ENCODE results near the gene BNIP1.
A peak's percentile ranks its signal among the peaks of the same experiment; 100 is the strongest.

BNIP1 gene

GRCh38 chr5:173205916-173206315 lies 61.6 kb downstream of the BNIP1 start (continued):
- TF ChIP-seq ZNF645 (tag by site-specific recombination; IDR thresholded peaks at IDR 0.05) (no peak), ZNF221 (tag by site-specific recombination; IDR thresholded peaks at IDR 0.05; ENCODE audit: borderline replicate concordance) (no peak), ZNF223 (tag by site-specific recombination; IDR thresholded peaks at IDR 0.05) (no peak)

GRCh38 chr5:173208296-173208695 lies 64.0 kb downstream of the BNIP1 start:
- CTCF ChIA-PET = interaction anchor here (1.6 kb wide), 1 partner anchor 501 kb away, joined by 6 read pairs; no protein-coding TSS in a partner anchor

DNA sequence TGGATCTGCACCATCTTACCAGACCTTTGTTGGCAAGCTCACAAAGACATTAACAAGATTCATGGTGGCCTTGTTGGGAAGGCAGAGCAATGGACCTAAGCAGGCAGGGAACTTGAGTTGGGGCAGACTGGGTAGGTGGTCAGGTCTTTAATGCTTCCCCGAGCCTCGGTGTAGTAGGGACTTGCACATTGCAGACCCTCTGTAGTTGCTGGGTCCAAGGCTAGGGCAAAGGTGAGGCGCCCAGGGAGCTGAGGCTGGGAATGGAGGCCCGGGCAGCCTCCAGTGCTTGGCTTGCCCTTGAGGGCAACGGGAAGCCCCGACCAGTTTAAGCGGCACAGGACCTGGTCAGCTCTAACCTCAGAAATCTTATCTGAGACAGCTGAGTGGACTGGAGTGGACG lies 66.5 kb downstream of the BNIP1 start:
- ChIA-PET POLR2A (no interaction called here), CTCF (interaction anchor here (0.6 to 0.7 kb wide), 2 partner anchors 14 to 80 kb away, joined by 3 read pairs; no protein-coding TSS in a partner anchor)
- TF ChIP-seq ZNF792 (tag by site-specific recombination; IDR thresholded peaks at IDR 0.05) (no peak), MEIS1 (CRISPR knock-in tag; IDR thresholded peaks at IDR 0.05; ENCODE audit: borderline replicate concordance) (no peak)
- Histone ChIP-seq H3K4me1 (ENCODE audit: control insufficient read depth, insufficient read depth, low read length) (no peaks in the 10 kb centered on the region), H3K36me3 (ENCODE audit: control insufficient read depth in 2 of 2, insufficient read depth in 1 of 2, low read length in 2 of 2) (no peaks in the 10 kb centered on the region), H3K4me3 (ENCODE audit: low read depth, low read length) (no peak overlapping the region), H3K27ac (ENCODE audit: extremely low read depth, low read depth, low read length) (no peak overlapping the region), H3K9me3 (ENCODE audit: control insufficient read depth, insufficient read depth, low read depth, low read length) (no peaks in the 10 kb centered on the region)

More at GRCh38 chr5:173208296-173208695, 64.0 kb downstream of the BNIP1 start:
- no peak for TF ChIP-seq ZNF660 (tag by site-specific recombination; IDR thresholded peaks at IDR 0.05)
- no peak for TF ChIP-seq ZNF560 (tag by site-specific recombination; IDR thresholded peaks at IDR 0.05; ENCODE audit: borderline replicate concordance)
- TF ChIP-seq ZNF585B (tag by site-specific recombination; IDR thresholded peaks at IDR 0.05) = no peak
- Histone ChIP-seq H3K4me1 (ENCODE audit: control insufficient read depth, insufficient read depth, low read length) (no peaks in the 10 kb centered on the region), H3K27ac (ENCODE audit: extremely low read depth, low read depth, low read length) (no peak overlapping the region), H3K9me3 (ENCODE audit: control insufficient read depth, insufficient read depth, low read depth, low read length) (no peaks in the 10 kb centered on the region), H3K4me3 (ENCODE audit: low read depth, low read length) (no peak overlapping the region), H3K36me3 (ENCODE audit: control insufficient read depth in 2 of 2, insufficient read depth in 1 of 2, low read length in 2 of 2) (no peaks in the 10 kb centered on the region)
- POLR2A ChIA-PET = no interaction called here

DNA sequence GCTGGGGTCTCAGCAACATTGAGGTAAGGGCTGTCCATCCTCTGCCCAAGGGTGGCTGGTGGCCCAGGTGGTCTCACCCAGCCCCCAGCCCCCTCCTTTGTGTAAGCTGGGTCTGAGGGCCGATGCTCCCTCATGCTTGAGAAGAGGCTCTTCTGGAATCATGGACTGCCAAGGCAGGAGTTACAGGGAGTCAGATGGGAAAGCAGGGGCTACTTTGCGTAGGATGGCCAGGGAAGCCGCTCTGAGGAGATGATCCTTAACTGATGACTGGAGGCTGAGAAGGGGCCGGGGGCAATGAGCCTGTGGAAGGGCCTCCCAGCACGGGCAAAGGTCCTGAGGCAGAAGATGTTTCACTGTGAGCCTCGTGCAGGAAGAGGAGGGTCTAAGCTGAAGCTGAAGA lies 67.0 kb downstream of the BNIP1 start:
- TF ChIP-seq ZNF19 (tag by site-specific recombination; IDR thresholded peaks at IDR 0.05; ENCODE audit: low read depth) (no peak), ZNF623 (tag by site-specific recombination; IDR thresholded peaks at IDR 0.05) (peak; percentile 69)
- Histone ChIP-seq H3K27ac (ENCODE audit: extremely low read depth, low read depth, low read length) (no peak overlapping the region), H3K4me1 (ENCODE audit: control insufficient read depth, insufficient read depth, low read length) (no peaks in the 10 kb centered on the region), H3K36me3 (ENCODE audit: control insufficient read depth in 2 of 2, insufficient read depth in 1 of 2, low read length in 2 of 2) (no peaks in the 10 kb centered on the region), H3K4me3 (ENCODE audit: low read depth, low read length) (no peak overlapping the region), H3K9me3 (ENCODE audit: control insufficient read depth, insufficient read depth, low read depth, low read length) (no peaks in the 10 kb centered on the region)
- ChIA-PET POLR2A (no interaction called here), CTCF (interaction anchor here (0.6 to 0.7 kb wide), 2 partner anchors 14 to 79 kb away, joined by 3 read pairs; no protein-coding TSS in a partner anchor)

DNA sequence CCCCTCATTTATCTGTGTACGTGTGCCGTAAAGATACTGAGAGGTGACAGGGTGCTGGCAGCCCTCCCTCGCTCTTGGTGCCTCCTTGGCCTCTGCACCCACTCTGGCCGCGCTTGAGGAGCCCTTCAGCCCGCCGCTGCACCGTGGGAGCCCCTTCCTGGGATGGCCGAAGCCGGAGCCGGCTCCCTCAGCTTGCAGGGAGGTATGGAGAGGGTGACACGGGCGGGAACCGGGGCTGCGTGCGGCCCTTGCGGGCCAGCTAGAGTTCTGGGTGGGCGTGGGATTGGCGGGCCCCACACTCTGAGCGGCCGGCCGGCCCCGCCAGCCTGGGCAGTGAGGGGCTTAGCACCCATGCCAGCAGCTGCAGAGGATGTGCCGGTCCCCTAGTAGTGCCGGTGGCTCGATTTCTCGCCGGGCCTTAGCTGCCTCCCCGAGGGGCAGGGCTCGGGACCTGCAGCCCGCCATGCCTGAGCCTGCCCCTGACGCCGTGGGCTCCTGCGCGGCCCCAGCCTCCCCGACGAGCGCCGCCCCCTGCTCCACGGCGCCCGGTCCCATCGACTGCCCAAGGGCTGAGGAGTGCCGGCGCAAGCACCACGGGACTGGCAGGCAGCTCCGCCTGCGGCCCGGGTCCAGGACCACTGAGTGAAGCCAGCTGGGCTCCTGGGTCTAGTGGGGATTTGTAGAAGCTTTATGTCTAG lies 69.1 kb downstream of the BNIP1 start:
- H3K27ac ChIP-seq (ENCODE audit: extremely low read depth, low read depth, low read length) = no peak overlapping the region
- H3K4me1 ChIP-seq (ENCODE audit: control insufficient read depth, insufficient read depth, low read length) = no peaks in the 10 kb centered on the region
- no peaks in the 10 kb centered on the region for H3K36me3 ChIP-seq (ENCODE audit: control insufficient read depth in 2 of 2, insufficient read depth in 1 of 2, low read length in 2 of 2)
- POLR2A ChIA-PET = no interaction called here
- CTCF ChIA-PET = interaction anchor here (0.6 kb wide), 1 partner anchor 156 kb away, joined by 3 read pairs; no protein-coding TSS in a partner anchor
- no peak overlapping the region for H3K4me3 ChIP-seq (ENCODE audit: low read depth, low read length)
- no peaks in the 10 kb centered on the region for H3K9me3 ChIP-seq (ENCODE audit: control insufficient read depth, insufficient read depth, low read depth, low read length)
- no peak for TF ChIP-seq ZBTB7A (tag by site-specific recombination; IDR thresholded peaks at IDR 0.05; ENCODE audit: low read depth)
- TF ChIP-seq ZNF354C (tag by site-specific recombination; IDR thresholded peaks at IDR 0.05; ENCODE audit: borderline replicate concordance, low read depth) = no peak
- no peak for TF ChIP-seq ZNF324 (tag by site-specific recombination; IDR thresholded peaks at IDR 0.05)
- no peak for TF ChIP-seq ZNF548 (tag by site-specific recombination; IDR thresholded peaks at IDR 0.05)
- TF ChIP-seq ZNF133 (tag by site-specific recombination; IDR thresholded peaks at IDR 0.05) = no peak
- TF ChIP-seq ZNF621 (tag by site-specific recombination; IDR thresholded peaks at IDR 0.05) = no peak
- TF ChIP-seq PATZ1 (tag by site-specific recombination; IDR thresholded peaks at IDR 0.05) = no peak
- TF ChIP-seq HOXD13 (CRISPR knock-in tag; IDR thresholded peaks at IDR 0.05; ENCODE audit: borderline replicate concordance) = no peak
- no peak for TF ChIP-seq ZNF792 (tag by site-specific recombination; IDR thresholded peaks at IDR 0.05)
- no peak for TF ChIP-seq OSR2 (tag by site-specific recombination; IDR thresholded peaks at IDR 0.05)
- no peak for TF ChIP-seq ZNF19 (tag by site-specific recombination; IDR thresholded peaks at IDR 0.05; ENCODE audit: low read depth)
- TF ChIP-seq, protein P1, sequence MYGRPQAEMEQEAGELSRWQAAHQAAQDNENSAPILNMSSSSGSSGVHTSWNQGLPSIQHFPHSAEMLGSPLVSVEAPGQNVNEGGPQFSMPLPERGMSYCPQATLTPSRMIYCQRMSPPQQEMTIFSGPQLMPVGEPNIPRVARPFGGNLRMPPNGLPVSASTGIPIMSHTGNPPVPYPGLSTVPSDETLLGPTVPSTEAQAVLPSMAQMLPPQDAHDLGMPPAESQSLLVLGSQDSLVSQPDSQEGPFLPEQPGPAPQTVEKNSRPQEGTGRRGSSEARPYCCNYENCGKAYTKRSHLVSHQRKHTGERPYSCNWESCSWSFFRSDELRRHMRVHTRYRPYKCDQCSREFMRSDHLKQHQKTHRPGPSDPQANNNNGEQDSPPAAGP (tag by site-specific recombination; IDR thresholded peaks at IDR 0.05) = no peak
- TF ChIP-seq ZNF10 (tag by site-specific recombination; IDR thresholded peaks at IDR 0.05) = no peak
- TF ChIP-seq ZNF670 (tag by site-specific recombination; IDR thresholded peaks at IDR 0.05; ENCODE audit: low read depth) = no peak

Measured in HEK293 (cell line).